NCI-H2029 (cell line): Measurements from ENCODE around the gene MS4A1.
"Not testable (repeated sequence)": the region's sequence is repeated elsewhere in the genome, so short reads cannot be mapped to it uniquely, and the experiment has no call there.

Experiments
- DNase-seq: peaks from one replicate; lab custom pipeline; 2025; lab: John Stamatoyannopoulos, UW

Gene MS4A1

DNA sequence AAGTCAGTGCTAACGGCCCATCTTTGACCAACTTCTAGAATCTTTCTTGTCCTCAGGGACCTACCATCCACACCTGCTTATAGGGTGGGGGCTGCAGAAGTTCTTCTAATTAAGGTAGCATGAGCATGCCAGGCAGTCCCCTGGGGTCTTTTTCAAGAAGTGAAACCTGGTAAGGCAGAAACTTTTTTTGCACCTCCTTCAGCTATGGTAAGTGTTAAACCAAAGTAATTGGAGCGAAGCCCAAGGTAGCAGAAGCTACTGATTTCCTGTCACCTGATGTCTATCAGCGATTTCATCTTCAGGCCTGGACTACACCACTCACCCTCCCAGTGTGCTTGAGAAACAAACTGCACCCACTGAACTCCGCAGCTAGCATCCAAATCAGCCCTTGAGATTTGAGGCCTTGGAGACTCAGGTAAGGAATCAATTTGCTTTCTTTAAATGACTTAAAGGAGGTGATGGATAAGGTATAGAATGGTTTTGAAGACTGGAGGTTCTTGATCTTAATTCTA, at the start of gene MS4A1:
MS4A1 (plus strand) TSS at position 317 of the 512 bp plus-strand sequence. CDS start 6,528 bp downstream, outside the sequence.
- no peak for DNase-seq

DNA sequence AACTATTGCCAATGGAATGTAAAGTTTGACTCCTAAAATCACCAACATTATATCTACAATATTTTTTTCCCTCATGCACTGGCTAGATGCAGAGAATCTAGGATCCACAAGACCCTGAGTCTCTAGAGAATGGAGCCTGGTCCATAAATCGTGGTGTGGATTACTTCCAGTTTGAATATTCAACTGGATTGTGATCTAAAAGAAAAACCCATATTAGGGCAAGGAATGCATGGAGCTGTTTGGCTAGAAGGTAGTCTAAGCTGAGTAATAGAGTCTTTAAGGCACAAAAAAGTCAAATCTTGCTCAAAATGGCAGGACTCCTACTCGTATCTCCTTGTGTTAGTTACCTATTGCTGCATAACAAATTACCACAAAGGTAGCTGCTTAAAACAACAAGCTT, 35.6 kb upstream of the MS4A1 start:
- DNase-seq, result no peak

DNA sequence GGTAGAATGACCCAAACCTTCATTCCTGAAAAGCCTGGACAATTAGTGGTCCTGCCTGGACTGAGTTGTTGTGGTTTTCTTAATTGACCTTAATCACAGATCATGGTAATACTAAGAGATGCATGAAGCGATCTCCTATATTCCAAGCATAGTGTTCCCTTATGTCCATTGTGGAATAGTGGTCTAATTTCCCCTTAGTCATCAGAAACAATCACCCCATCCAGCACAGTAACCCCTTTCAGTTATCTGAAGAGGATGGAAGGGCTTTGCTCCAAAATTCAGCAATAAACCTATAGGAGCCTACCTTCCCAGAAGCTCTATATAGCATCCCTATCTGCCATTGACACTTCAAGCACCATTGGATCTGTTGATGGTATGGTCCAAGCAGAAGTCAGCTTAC, 33.0 kb upstream of the MS4A1 start:
- DNase-seq, result no peak

- peak; percentile 68 for DNase-seq
Observed at GRCh38 chr11:60428517-60428916, 27.1 kb upstream of the MS4A1 start.

GRCh38 chr11:60429272-60429671, 26.4 kb upstream of the MS4A1 start, which contains the start of gene MS4A5:
Gene MS4A5 (plus strand): TSS chr11:60429572. CDS start chr11:60429675, 103 bp downstream.
- no peak for DNase-seq

GRCh38 chr11:60431251-60431650, 24.4 kb upstream of the MS4A1 start:
- DNase-seq, result no peak

DNA sequence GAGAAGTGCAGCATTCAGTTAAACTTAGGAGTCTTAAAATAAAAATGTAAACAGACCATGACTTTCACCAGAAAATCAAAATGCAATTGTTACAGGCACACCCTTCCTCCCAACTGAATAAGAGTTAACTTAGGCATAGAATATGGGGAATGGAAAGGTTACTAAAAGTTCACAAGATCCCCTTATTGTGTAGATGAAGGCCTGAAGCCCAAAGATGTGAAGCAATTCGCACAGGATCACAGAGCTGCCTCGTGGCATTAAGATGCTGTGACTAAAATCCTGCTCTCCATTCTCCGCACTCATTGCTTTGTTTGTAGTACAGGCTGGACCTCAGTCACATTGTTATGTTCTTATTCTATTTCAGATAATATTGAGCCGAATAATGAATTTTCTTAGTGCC, 22.2 kb upstream of the MS4A1 start:
- DNase-seq, result no peak

GRCh38 chr11:60447070-60447469, 8.6 kb upstream of the MS4A1 start:
- no peak for DNase-seq

DNA sequence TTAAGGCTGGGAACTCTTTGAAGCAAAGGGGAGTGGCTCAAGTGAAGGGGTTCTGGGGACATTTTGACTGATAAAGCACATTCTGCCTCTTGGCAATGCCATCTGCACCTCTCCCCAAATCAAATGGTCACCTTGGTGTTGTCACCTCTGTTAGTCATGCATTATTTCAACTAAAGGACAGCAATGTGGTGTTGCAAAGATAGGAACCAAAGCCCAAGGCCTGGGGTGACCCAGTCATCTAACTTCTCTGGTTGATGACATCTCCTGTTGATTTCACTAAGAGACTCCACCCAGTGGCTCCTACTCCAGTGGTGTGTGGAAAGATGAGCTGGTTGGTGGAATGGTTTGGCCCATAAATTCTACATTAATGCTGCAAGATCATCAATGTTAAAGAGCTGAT, 7.8 kb upstream of the MS4A1 start:
- no peak for DNase-seq

DNA sequence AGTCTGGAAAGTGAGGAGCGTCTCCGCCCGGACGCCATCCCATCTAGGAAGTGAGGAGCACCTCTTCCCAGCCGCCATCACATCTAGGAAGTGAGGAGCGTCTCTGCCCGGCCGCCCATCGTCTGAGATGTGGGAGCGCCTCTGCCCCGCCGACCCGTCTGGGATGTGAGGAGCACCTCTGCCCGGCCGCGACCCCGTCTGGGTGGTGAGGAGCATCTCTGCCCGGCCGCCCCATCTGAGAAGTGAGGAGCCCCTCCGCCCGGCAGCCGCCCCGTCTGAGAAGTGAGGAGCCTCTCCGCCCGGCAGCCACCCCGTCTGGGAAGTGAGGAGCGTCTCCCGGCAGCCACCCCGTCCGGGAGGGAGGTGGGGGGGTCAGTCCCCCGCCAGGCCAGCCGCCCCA, 4.5 kb upstream of the MS4A1 start:
- not testable (repeated sequence) for DNase-seq

- no peak for DNase-seq
Observed at GRCh38 chr11:60454212-60454611, 1.4 kb upstream of the MS4A1 start.

GRCh38 chr11:60457576-60457975, 1.9 kb downstream of the MS4A1 start:
- no peak for DNase-seq

GRCh38 chr11:60459345-60459744, 3.7 kb downstream of the MS4A1 start:
- DNase-seq, result no peak

DNA sequence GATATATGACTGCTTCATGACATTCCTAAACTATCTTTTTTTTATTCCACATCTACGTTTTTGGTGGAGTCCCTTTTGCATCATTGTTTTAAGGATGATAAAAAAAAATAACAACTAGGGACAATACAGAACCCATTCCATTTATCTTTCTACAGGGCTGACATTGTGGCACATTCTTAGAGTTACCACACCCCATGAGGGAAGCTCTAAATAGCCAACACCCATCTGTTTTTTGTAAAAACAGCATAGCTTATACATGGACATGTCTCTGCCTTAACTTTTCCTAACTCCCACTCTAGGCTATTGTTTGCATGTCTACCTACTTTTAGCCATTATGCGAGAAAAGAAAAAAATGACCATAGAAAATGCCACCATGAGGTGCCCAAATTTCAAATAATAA, 13.2 kb downstream of the MS4A1 start:
- DNase-seq, result no peak

GRCh38 chr11:60469723-60470122, 14.1 kb downstream of the MS4A1 start:
- DNase-seq, result no peak

DNA sequence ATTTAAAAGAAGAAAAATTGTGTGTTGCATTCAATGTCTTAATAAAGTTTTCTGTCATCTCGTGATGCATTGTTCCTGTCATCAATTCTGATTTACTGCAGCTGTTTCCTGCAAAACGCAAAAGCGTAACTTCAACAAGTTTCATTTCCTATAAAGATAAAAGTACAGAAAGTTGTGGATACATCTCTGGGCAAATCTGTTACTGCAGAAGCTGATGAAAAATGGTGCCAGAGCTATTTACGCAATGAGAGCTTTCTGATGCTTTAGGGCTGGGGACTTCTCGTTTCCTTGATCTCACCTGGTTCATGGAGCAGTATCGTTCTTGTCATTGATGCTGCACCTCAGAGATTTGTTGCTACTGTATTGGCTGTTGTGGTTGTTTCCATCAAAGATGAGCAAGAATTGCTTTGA, 21.4 kb downstream of the MS4A1 start:
- no peak for DNase-seq

- no peak for DNase-seq
Observed at GRCh38 chr11:60482361-60482760, 26.7 kb downstream of the MS4A1 start.

GRCh38 chr11:60485987-60486386, 30.3 kb downstream of the MS4A1 start:
- DNase-seq, result no peak

- no peak for DNase-seq
Observed at GRCh38 chr11:60492488-60493009, 36.9 kb downstream of the MS4A1 start, which contains the start of gene MS4A12. Gene MS4A12 (plus strand): TSS chr11:60492778. CDS start chr11:60497319, 4,541 bp downstream.

DNA sequence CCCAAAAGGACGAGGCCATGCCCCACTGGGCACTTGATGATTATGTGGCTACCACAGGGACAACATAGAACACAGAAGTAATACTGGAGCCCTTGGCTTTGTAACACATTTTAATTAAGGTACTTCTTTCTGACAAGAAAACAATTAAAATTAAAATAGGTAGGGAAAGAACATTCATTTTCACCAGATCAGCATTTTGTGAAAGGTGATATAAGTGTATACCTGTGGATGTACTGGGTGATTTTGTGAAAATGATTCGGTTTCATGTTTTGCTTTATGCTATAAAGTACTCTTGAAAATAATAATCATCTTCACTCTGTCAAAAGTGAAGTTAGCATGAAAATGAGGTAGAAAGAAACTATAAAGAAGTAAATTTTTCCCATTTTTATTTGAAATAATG, 37.8 kb downstream of the MS4A1 start:
- DNase-seq, result no peak

DNA sequence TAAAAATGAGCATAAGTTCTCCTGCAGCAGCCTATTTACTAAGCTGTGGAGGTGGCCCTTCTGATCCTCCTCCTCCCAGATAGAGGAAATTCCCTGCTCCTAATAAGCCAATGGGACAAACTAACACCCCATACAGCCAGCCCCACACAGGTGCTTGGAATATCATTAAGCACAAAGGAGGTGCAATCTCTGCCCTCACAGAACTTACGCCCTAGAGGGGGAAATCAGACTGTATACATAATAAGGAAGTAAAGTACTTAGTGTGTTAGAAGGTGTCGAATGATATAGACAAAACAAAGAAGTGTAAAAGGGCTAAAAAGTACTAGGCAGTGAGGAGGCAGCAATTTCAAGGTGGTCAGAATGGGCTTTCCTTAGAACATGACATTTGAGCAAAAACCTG, 42.8 kb downstream of the MS4A1 start:
- DNase-seq, result no peak

DNA sequence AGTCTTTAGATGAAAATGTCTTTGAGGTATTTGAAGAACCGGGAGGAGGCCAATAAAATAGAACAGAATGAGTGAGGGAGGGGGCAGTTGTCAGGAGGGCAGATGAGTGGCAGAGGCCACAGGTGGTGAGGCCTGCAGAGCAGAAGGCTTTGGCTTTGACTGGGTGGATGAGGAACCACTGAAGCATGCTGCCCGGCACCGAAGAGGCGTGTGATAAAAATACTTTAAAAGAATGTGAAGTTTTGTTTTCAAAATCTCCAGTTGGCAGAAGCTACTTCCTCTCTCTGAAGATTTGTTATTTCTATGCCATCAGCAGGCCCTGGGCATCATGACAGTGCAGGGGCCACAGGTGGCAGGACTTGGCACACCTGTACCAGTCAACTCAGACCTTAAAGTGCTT, 43.2 kb downstream of the MS4A1 start:
- no peak for DNase-seq

DNA sequence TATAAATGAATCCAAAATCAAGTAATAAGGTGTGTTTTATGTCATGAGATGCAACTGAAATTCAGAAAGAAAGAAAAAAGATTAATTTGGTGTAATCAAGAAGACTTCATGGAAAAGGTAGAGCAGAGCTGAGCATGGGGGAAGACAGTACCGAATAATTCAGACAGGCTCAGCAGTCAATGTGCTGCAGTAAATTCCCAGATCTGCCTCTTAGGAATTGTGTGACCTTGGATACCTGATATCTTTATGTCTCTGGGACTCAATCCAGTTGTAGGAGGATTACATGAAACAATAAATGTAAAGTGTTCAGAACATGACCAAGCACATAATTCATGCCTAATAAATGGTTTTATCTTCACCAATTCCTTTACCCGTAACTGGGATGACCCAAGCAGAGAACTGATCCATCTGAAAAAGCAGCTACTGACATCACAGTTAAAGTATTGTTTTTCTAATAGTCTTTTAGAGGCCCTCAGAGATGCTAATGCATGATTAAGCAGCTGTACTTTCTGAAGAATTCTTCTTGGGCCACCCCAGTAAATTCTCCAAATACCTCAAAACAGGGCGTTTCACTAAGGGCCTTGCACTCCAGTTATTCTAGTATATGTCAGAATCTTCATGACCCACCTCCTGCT, 44.7 kb downstream of the MS4A1 start:
- DNase-seq, result no peak
